GM19372 (cell line): Measurements from ENCODE around the gene SGPP2.
A peak's percentile ranks its signal among the peaks of the same experiment; 100 is the strongest.

Source experiments
- ATAC-seq: cut with Tn5 transposase; IDR thresholded peaks from one replicate; pipeline ENCODE4 v1.9.1; 2021; ENCODE audit warnings: mild to moderate bottlenecking, low read depth, moderate library complexity; ENCODE audit not compliant: unreplicated experiment

The SGPP2 gene

DNA sequence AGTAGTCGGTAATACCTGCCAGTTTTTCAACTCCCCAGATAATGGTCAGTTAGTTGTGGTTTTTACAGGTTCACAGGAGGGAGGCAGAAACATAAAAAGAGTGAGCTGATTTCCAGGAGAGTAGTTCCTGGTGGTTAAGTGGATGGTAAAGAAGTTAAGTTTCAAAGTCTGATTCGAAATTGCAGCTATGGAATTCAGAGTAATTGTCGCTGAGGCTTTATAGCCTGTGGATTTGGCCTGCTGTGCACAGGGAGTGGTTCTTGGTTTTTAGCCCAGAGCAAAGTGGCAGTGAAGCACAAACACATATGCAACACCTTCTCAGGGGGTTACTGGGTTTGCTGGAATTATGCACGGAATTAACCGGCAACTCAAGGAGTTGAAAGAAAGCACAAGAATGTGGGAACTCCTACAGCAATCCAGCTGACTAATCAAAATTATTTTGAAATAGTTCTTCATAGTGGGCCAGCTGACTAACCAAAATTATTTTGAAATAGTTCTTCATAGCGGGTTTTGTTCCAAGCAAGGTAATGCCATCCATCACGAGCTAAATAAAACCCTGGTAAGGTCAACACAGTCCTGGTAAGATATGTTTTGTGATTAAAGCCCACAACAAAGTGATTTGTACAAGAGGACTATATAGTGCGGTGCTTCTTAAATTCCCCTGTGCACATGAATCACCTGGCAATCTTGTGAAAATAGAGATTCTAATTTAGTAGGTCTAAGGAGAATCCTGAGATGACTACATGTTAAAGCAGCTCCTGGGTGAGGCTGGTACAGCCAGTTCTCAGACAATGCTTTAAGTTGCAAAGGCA lies 94.4 kb downstream of the SGPP2 start:
- ATAC-seq, result no peak

- ATAC-seq, result peak; percentile 43
Observed at GRCh38 chr2:222521099-222521498, 96.8 kb downstream of the SGPP2 start.

DNA sequence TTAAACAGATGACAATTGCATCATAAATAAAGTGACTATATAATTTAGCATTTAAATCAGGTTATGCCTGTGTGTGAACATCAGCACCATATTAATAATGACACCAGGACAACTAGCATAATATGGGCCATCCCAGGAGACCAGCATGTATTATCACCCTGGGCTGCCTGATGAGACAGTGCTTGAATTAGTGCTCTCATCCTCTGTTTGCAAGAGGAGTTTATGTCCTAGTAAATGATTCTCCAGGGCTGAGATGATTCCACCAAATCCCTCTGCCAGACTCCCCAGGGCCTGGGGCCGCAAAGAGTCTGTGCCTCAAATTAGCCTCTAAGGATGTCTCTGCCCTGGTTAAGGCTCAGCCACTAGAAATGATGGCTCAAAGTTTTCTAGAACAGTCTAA lies 97.7 kb downstream of the SGPP2 start:
- ATAC-seq, result no peak

DNA sequence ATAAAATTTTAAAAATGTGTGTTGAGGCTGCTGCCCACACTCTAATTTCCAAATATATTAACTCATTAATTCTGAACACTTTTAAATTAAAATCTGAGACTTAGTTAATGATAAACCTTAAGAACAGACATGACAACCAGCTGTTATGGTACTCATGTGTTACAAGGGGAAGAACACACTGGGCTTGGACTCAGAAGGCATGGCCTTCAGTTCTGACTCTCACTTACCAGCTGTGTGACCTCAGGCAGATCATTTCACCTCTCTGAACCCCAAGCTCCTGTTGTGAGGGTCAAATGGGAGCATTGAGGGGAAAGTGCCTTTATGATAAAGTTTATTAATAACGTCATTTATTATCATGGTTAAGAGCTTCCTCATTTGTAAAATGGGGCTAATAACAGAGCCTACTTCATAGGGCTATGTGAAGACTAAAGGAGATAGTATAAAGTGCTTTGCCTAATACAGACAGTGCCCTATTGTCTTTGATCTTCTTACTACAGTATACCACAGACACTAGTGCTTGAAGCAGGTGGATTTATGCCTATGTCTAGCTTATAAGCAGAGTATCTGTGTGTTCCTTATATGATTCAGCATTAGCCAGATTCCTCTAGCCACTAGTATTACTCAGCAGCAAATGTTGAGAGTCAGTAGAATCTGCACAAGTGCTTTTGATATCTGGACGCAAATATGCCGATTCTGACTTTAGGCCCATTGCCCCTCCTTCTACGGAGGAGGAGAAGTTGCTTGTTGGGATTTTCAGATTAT lies 99.6 kb downstream of the SGPP2 start:
- ATAC-seq, result no peak

- ATAC-seq, result no peak
Observed at GRCh38 chr2:222525811-222526210, 101.5 kb downstream of the SGPP2 start.

DNA sequence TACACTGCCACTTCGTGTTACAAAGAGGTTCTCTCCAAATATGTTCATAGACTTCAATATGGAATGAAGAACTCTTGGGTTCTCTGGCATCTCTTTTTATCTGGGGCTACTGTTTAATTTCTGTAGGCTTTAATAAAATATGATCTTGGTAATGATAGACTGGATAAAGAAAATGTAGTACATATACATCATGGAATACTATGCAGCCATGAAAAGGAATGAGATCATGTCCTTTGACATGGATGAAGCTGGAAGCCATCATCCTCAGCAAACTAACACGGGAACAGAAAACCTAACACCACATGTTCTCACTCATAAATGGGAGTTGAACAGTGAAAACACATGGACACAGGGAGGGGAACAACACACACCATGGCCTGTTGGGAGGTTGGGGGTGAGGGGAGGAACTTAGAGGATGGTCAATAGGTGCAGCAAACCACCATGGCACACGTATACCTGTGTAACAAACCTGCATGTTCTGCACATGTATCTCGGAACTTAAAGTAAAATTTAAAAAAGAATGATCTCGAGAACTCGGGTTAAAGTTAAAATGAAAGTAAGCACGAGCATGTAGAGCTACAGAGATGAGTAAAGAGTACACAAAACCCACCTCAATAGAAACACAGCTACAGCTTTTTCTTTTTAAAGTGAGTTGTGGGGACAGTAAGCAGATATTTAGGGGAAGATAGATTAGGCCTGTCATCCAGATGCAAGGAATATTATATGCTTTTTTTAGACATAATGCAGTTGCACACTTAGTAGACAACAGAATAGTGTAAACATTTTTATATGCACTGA lies 102.3 kb downstream of the SGPP2 start:
- ATAC-seq, result no peak

GRCh38 chr2:222532315-222532714 lies 108.0 kb downstream of the SGPP2 start:
- ATAC-seq, result no peak

DNA sequence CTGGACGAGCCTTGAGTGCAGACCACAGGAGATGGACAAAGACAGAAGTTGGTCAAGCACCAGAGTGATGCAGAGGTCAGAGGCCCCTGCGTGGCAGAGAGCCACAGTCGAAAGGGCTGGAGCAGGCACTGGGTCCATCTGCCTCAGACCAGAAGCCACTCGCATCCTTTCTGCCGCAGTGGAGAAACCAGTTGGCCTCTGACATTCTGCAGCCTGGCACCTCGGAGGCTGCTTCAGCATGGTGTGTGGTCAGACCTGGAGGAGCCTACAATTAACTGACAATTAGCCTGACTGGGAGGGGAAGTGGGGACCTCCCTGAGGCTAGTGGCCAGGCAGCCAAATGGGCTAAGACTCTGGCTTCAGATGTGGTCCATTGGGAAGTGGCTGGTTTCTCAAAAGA lies 111.1 kb downstream of the SGPP2 start:
- no peak for ATAC-seq

DNA sequence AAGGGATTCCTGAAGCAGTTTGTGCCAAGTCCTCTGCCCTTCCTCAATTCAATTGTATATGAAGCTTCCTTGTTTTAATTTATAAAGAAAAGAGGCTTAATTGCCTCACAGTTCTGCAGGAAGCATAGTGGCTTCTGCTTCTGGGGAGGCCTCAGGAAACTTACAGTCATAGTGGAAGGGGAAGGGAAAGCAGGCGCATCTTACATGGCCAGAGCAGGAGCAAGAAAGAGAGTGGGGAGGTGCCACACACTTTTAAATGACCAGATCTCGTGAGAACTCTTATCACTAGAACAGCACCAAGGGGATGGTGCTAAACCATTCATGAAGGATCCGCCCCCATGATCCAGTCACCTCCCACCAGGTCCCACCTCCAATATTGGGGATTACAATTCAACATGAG lies 114.2 kb downstream of the SGPP2 start:
- ATAC-seq, result no peak

GRCh38 chr2:222544661-222545060 lies 120.3 kb downstream of the SGPP2 start:
- ATAC-seq, result no peak

DNA sequence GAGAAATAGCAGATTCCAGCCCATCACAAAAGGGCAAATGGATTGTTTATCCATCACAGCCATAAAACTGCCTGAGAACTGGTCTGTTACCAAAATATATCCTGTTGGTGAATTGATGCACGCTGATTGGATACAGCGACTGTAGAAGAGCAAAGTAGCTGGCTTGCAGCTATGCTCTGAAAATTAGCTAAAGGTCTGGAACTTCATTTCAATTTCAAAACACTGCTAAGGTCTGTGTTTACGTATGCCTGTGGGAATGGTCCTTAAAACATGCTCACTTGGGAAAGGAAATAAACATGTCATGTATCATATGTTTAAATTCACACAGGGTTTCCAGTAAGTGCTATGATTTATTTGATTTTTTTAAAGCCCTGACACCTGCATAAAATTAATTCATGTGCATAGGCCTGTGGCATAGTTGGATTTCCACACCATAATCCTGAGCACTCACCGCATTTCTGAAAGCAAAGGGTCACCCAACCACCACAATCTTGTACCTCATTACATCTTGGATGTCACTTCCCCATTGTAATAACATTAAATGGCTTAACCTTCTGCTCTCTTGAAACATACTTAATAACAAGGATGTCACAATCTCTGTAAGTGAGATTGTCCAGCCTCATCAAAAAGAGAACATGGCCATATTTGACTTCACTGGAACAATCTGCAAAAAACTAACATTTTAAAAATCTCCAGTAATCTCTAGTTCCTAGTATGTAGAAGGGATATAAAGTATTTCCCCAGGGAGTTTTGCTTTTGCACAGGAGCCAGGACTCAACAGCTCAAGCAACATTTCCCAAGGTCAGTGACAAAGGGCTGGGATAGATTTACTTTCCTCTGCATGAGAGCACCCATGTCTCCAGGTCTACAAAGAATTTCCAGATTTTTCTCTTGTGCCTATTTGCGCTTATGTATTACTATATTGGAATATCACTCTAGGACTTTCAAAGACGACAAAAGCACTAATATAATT lies 121.8 kb downstream of the SGPP2 start:
- ATAC-seq, result no peak

DNA sequence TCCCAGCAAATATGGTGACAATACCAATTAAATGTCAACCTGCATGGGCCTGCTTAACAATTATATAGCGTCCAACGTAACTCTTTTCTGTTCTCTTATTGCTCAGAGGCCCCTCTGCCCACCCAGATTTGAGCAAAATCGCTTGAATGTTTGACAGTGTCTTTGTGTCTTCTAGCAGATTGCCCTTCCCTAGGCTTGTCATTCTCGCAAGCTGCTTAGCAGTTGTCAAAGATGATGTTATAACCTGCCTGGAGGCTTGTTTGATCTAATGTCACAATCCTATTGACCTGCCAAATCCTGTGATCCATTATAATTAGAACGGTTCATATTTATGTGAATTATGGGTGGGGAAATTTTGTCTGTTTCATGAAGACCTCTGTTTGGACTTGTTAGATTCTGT lies 122.7 kb downstream of the SGPP2 start:
- no peak for ATAC-seq

GRCh38 chr2:222548992-222549391 lies 124.6 kb downstream of the SGPP2 start:
- no peak for ATAC-seq

GRCh38 chr2:222554517-222554916 lies 130.2 kb downstream of the SGPP2 start:
- ATAC-seq, result no peak

- no peak for ATAC-seq
Observed at GRCh38 chr2:222561151-222561550, 136.8 kb downstream of the SGPP2 start.

GRCh38 chr2:222561817-222562645 lies 137.7 kb downstream of the SGPP2 start:
- ATAC-seq, result peak; percentile 83

DNA sequence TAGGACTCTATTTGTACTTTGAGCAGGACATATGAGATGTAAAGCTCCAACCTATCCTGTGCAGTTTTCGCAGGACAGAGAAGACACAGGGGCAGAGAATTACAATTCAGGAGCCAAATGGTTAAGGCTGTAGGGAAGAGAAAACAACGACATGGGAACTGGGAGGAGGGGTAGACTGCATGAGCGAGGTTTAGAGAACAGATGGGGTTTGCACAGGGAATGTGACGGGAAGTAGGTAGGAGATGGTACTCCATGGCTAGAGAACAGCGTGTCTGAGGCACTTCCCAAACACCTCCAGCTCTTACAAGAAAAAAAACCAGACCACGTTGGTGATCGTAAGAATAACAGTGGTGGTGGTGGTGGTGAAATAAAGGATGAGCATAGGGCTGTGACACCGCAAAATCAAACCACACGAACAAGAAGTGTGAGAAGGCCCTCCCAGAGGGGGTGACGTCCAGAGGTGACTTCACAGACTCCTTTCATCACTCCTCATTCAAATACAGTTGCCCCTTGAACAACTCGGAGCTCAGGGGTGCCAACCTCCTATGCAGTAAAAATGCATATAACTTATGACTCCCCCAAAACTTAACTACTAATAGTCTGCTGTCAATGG lies 138.9 kb downstream of the SGPP2 start:
- no peak for ATAC-seq

DNA sequence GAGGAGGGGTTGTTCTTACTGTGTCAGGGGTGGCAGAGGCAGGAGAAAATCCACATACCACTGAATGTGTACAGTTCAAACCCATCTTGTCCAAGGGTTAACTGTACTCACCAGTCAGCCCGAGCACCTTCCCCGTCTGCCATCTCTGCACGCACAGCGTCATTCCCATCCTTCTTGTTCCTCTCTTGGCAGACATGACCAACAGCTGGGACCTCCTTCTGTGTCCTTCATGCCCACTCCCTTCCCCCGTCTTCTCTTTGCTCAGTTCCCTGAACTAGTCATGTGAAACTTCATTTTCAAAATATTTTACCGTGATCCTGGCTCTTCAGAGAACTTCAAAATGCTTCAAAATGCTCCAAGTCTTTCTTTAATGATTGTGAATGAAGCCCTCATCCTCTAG lies 139.6 kb downstream of the SGPP2 start:
- no peak for ATAC-seq

DNA sequence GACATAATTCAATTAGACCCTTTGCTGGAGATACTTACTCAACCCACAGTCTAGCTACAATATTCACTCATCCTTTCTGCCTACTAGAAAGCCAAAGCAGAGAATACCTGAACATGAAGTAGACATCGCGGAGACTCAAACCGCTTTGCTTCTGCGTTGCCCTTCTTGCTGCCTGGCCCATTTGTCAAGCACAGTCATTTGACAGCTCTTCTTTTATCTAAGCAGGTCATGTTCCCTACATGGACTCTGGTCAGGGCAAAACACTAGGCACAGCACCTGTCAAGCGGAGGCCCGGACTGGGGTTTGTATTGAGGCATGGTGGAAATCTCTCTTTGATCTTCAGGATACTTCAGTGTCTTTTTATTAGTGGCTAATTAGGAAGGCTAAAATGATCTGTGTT lies 141.9 kb downstream of the SGPP2 start:
- no peak for ATAC-seq
